ENCODE data around the gene PRR14L.
"Not testable (repeated sequence)": the region's sequence is repeated elsewhere in the genome, so short reads cannot be mapped to it uniquely, and the experiment has no call there.

The PRR14L gene

DNA sequence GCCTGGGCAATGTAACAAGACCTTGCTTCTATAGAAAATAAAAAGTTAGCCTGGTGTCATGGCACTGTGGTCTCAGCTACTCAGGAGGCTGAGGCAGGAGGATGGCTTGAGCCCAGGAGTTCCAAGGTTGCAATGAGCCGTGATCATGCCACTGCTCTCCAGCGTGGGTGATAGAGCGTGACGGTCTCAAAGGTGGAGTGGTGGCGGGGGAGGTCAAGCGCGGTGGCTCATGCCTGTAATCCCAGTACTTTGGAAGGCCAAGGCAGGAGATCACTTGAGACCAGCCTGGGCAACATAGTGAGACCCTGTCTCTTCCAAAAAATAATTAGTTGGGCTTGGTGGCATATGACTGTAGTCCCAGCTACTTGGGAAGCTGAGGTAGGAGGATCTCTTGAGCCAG lies 71.2 kb downstream of the PRR14L start:
- TF ChIP-seq, protein P1, sequence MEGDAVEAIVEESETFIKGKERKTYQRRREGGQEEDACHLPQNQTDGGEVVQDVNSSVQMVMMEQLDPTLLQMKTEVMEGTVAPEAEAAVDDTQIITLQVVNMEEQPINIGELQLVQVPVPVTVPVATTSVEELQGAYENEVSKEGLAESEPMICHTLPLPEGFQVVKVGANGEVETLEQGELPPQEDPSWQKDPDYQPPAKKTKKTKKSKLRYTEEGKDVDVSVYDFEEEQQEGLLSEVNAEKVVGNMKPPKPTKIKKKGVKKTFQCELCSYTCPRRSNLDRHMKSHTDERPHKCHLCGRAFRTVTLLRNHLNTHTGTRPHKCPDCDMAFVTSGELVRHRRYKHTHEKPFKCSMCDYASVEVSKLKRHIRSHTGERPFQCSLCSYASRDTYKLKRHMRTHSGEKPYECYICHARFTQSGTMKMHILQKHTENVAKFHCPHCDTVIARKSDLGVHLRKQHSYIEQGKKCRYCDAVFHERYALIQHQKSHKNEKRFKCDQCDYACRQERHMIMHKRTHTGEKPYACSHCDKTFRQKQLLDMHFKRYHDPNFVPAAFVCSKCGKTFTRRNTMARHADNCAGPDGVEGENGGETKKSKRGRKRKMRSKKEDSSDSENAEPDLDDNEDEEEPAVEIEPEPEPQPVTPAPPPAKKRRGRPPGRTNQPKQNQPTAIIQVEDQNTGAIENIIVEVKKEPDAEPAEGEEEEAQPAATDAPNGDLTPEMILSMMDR (IDR thresholded peaks at IDR 0.05; ENCODE audit: control extremely low read depth, extremely low read depth, low read depth, missing control alignments): no peak
- ChIA-PET POLR2A (no interaction called here), CTCF (interaction anchor here (1.3 kb wide), 1 partner anchor 18 kb away, joined by 3 read pairs; no protein-coding TSS in a partner anchor)
- no peak for DNase-seq (ENCODE audit: extremely low spot score)

DNA sequence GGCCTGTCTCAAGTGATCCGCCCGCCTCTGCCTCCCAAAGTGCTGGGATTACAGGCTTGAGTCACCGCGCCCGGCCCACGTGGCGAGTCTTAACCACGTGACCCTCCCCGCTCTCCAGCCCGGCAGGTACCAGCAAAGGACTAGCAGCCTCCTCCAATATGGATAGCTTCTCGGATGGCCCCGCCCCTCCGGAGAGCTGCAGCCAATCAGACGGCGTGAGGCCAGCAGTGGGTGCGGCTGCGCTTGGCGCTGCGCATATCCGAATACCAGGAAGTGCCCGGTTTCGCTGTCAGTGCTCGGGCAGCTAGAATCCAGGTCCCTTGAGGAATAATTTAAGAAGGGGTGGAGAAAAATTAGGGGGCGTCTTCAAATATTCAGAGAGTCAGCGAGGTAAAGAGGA lies 73.2 kb downstream of the PRR14L start:
- ChIA-PET CTCF (interaction anchor here (1.0 to 4.0 kb wide), 5 partner anchors 10 to 294 kb away, joined by 3 to 40 read pairs (median 4); partner anchors contain the start of gene PISD), POLR2A (interaction anchor here (0.7 to 1.2 kb wide), 2 partner anchors 15 to 243 kb away, joined by 3 to 4 read pairs; partner anchors contain the start of gene PISD)
- TF ChIP-seq, protein P1 (IDR thresholded peaks at IDR 0.05; ENCODE audit: control extremely low read depth, extremely low read depth, low read depth, missing control alignments): no peak
- peak; percentile 91 for DNase-seq (ENCODE audit: extremely low spot score)

DNA sequence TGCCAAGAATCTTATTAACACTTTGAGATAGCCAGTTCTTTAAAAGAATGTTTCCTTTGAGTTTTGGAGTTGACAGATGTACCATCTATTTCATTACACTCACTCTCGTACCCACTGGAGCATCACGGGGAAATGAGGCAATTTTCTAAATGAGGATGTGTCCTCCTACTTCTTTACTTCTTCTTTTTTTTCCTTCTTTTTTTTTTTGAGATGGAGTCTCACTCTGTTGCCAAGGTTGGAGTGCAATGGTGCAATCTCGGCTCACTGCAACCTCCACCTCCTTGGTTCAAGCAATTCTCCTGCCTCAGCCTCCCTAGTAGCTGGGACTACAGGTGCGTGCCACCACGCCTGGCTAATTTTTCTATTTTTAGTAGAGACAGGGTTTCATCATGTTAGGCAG lies 75.7 kb downstream of the PRR14L start:
- POLR2A ChIA-PET; DNase-seq (ENCODE audit: extremely low spot score): not testable (repeated sequence)
- CTCF ChIA-PET: interaction anchor here (4.0 kb wide), 1 partner anchor 8 kb away, joined by 40 read pairs; no protein-coding TSS in a partner anchor

DNA sequence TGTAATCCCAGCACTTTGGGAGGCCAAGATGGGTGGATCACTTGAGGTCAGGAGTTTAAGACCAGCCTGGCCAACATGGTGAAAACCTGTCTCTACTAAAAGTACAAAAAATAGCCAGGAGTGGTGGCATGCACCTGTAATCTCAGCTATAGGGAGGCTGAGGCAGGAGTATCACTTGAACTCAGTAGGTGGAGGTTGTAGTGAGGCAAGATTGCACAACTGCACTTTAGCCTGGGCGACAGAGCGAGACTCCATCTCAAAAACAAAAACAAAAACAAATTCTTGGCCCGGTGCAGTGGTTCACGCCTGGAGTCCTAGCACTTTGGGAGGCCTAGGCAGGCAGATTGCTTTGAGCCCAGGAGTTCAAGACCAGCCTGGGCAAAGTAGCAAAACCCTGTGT lies 81.1 kb downstream of the PRR14L start:
- POLR2A ChIA-PET: interaction anchor here (1.0 kb wide), 1 partner anchor 9 kb away, joined by 5 read pairs; no protein-coding TSS in a partner anchor
- DNase-seq (ENCODE audit: extremely low spot score): not testable (repeated sequence)
- CTCF ChIA-PET: interaction anchor here (1.2 to 5.0 kb wide), 7 partner anchors 7 to 413 kb away, joined by 3 to 40 read pairs (median 5); no protein-coding TSS in a partner anchor

DNA sequence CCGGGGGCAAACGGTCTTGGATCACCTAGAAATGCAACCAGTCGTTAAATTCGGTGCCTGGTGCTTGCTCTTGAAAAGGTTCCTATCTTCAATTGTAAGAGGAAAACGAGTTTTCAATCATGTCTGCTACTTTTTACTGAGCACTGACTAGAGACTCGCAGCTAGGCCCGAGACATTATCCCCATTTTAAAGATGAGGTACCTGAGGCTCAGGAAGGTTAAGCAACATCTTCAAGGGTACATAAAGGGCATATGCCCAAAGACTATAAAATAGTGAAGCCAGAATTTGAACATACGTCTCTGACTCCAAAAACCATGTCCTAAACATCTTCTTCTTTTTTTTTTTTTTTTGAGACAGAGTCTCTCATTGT lies 87.3 kb downstream of the PRR14L start:
- no peak for DNase-seq (ENCODE audit: extremely low spot score)
- ChIA-PET POLR2A (interaction anchor here (0.9 to 1.4 kb wide), 3 partner anchors 14 to 32 kb away, joined by 3 to 8 read pairs (median 4); no protein-coding TSS in a partner anchor), CTCF (interaction anchor here (0.7 to 3.0 kb wide), 10 partner anchors 9 to 419 kb away, joined by 3 to 19 read pairs (median 4); no protein-coding TSS in a partner anchor)
- TF ChIP-seq, protein P1 (IDR thresholded peaks at IDR 0.05; ENCODE audit: control extremely low read depth, extremely low read depth, low read depth, missing control alignments): no peak

DNA sequence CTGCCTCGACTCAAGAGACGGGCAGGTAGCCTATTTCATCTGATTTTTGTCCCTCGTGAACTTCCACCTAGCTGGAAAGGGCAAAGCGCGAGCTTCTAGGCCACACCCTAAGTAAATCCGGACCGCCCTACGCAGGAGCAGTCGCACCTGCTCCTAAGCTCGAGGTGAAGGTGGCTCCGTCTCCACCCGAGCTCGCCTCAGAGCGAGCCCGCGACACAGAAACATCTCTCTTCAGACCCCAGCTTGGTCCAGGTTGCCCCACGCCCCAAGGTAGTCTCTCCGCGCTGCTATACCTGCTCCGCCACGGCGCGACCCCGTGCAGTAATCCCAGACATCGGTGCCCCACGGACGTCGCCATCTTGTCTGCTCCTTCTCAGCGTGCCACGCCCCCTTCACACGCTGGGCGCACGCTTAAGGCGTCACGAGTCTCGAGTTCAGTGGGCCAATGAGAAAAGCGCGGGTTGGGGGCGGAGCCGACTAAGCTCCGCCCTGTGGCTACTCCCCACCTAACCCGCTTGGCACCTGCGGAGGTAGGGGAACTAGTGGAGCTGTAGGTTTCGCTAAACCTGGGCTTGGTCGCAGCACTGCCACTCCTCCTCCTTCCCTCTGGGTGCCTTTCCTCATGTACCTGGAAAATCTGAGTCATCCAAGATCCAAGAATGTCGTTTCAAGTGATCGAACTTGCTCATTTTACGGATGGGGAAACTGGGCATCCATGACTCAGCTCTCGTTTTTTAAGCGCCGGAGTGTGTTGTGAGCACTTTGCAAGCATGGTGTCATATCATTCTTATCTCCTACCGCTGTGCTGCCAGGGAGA lies 87.9 kb downstream of the PRR14L start, which contains the start of gene PISD:
Gene PISD (minus strand): TSS at position 365 of the 817 bp plus-strand sequence. CDS start 7 bp downstream, at position 358.
- ChIA-PET POLR2A (interaction anchor here (0.9 to 1.4 kb wide), 4 partner anchors 15 to 31 kb away, joined by 3 to 8 read pairs (median 4); no protein-coding TSS in a partner anchor), CTCF (interaction anchor here (0.7 to 3.0 kb wide), 12 partner anchors 9 to 420 kb away, joined by 3 to 19 read pairs (median 4); no protein-coding TSS in a partner anchor)
- TF ChIP-seq, protein P1 (IDR thresholded peaks at IDR 0.05; ENCODE audit: control extremely low read depth, extremely low read depth, low read depth, missing control alignments): no peak
- DNase-seq (ENCODE audit: extremely low spot score): peak; percentile 97

DNA sequence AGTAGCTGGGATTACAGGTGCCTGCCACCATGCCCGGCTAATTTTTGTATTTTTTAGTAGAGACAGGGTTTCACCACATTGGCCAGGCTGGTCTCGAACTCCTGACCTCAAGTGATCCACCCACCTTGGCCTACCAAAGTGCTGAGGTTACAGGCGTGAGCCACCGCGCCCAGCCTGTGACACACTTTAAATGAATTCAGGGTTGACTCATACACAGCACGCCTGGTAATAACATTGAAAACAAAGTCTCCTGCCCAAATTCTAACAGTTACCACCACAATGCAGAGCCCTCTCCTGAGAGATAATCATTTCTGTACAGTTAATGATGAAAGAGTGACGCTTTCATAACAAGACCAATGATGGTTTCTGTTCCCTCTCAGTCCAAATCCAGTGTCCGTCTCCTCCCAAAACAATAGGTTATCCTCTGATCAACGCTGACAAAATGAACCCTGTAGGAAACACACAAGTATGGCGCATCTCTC lies 89.0 kb downstream of the PRR14L start:
- CTCF ChIA-PET: interaction anchor here (0.7 to 3.0 kb wide), 7 partner anchors 13 to 310 kb away, joined by 3 to 19 read pairs (median 3); no protein-coding TSS in a partner anchor
- DNase-seq (ENCODE audit: extremely low spot score): not testable (repeated sequence)
- POLR2A ChIA-PET: interaction anchor here (1.0 to 1.1 kb wide), 2 partner anchors 22 to 23 kb away, joined by 3 to 4 read pairs; no protein-coding TSS in a partner anchor

Data from GM10248 (cell line).